Endodermal cell (in vitro differentiated cells): ENCODE results near the gene CFAP107. TPM values are rescaled to one million over a fixed set of nuclear protein-coding genes. Genes with fewer than 3 reads are reported as not detected.

ENCODE experiments used
- DNase-seq: peaks from one replicate; pipeline ENCODE4 v3.0.0-alpha.2; 2017
- H3K27ac ChIP-seq: 2 replicates; pipeline ENCODE4 v1.5.1; 2013; ENCODE audit warnings: mild to moderate bottlenecking, low read depth, low read length, moderate library complexity
- H3K27me3 ChIP-seq: 2 replicates; pipeline ENCODE4 v1.6.1; 2013; ENCODE audit warnings: mild to moderate bottlenecking, low read length, moderate library complexity; ENCODE audit not compliant: insufficient read depth, control insufficient read depth, poor library complexity, severe bottlenecking
- H3K36me3 ChIP-seq: 2 replicates; pipeline ENCODE4 v1.7.0; 2013; ENCODE audit warnings: mild to moderate bottlenecking, low read length, moderate library complexity; ENCODE audit not compliant: control insufficient read depth, insufficient read depth
- H3K4me1 ChIP-seq: one replicate; pipeline ENCODE4 v1.7.0; 2013; ENCODE audit warnings: low read length; ENCODE audit not compliant: control insufficient read depth, insufficient read depth
- H3K4me3 ChIP-seq: 2 replicates; pipeline ENCODE4 v1.5.1; 2013; ENCODE audit warnings: mild to moderate bottlenecking, low read length, moderate library complexity
- H3K9ac ChIP-seq: 2 replicates; pipeline ENCODE4 v1.6.1; 2013; ENCODE audit warnings: mild to moderate bottlenecking, low read length, moderate library complexity; ENCODE audit not compliant: poor library complexity, severe bottlenecking; ENCODE audit errors: extremely low read depth
- H3K9me3 ChIP-seq: 2 replicates; pipeline ENCODE4 v1.6.1; 2013; ENCODE audit warnings: mild to moderate bottlenecking, low read length, moderate library complexity; ENCODE audit not compliant: control insufficient read depth
- H3K27ac Mint-ChIP-seq: 2 replicates; pipeline ENCODE4 v1.8.0; 2020; ENCODE audit warnings: mixed read lengths
- H3K27me3 Mint-ChIP-seq: 2 replicates; pipeline ENCODE4 v1.8.0; 2021; ENCODE audit warnings: mild to moderate bottlenecking, mixed read lengths; ENCODE audit not compliant: insufficient read depth
- H3K36me3 Mint-ChIP-seq: 2 replicates; pipeline ENCODE4 v1.8.0; 2020; ENCODE audit warnings: low read depth, mixed read lengths
- H3K4me1 Mint-ChIP-seq: 2 replicates; pipeline ENCODE4 v1.8.0; 2020; ENCODE audit warnings: mixed read lengths
- H3K4me3 Mint-ChIP-seq: 2 replicates; pipeline ENCODE4 v1.8.0; 2020; ENCODE audit warnings: mild to moderate bottlenecking, moderate library complexity, mixed read lengths
- H3K9me3 Mint-ChIP-seq: 2 replicates; pipeline ENCODE4 v1.8.0; 2020; ENCODE audit warnings: mild to moderate bottlenecking, mixed read lengths
- WGBS, 2 experiments: methylation state at CpG; one replicate each; pipeline versions ENCODE4 v1.1.5 to v1.1.7; 2013; ENCODE audit warnings: missing lambda C conversion rate in 2 of 2, mixed read lengths in 1 of 2; ENCODE audit not compliant: insufficient coverage in 1 of 2, insufficient read length in 1 of 2; 5-methylcytosine and 5-hydroxymethylcytosine counted together
- total RNA-seq, 2 donors: library from RNA; stranded (reverse); fragmentation: NEBNext Ultra II Directional in 1 of 2; extraction: Animal tissue kit (Norgen Biotek cat#: 25700) in 1 of 2; gene quantifications; 2 replicates in 1 of 2; 3 replicates in 1 of 2; pipeline ENCODE4 v1.2.1, GENCODE V29; 2021
- TF ChIP-seq, protein P1 (sequence below): fragments of 200-600 bp; sonication (generic); conservative IDR thresholded peaks from 2 replicates; pipeline ENCODE4 v1.5.0; 2021; ENCODE audit warnings: antibody characterized with exemption, mild to moderate bottlenecking

CFAP107 gene
- total RNA-seq, 2 donors from 2014 or later: not detected

DNA sequence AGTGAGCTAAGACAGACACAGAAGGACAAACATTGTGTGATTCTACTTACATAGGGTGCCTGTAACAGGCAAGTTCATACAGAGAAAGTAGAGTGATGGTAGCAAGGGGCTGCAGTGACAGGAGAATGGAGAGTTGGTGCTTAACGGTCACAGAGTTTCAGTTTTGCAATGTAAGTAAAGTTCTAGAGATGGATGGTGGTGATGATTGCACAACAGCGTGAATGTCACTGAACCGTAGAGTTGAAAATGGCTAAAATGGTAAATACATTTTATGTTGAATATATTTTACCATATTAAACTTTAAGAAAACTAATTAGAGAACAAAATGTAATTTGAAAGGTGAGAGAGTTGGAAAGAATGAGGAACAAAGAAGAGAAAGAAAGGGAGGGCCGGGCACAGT is 8.7 kb downstream of the CFAP107 start:
- no peaks in the 10 kb centered on the region for H3K36me3 ChIP-seq
- H3K4me3 Mint-ChIP-seq: no peak overlapping the region
- TF ChIP-seq, protein P1, sequence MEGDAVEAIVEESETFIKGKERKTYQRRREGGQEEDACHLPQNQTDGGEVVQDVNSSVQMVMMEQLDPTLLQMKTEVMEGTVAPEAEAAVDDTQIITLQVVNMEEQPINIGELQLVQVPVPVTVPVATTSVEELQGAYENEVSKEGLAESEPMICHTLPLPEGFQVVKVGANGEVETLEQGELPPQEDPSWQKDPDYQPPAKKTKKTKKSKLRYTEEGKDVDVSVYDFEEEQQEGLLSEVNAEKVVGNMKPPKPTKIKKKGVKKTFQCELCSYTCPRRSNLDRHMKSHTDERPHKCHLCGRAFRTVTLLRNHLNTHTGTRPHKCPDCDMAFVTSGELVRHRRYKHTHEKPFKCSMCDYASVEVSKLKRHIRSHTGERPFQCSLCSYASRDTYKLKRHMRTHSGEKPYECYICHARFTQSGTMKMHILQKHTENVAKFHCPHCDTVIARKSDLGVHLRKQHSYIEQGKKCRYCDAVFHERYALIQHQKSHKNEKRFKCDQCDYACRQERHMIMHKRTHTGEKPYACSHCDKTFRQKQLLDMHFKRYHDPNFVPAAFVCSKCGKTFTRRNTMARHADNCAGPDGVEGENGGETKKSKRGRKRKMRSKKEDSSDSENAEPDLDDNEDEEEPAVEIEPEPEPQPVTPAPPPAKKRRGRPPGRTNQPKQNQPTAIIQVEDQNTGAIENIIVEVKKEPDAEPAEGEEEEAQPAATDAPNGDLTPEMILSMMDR: no peak
- H3K27me3 ChIP-seq: no peaks in the 10 kb centered on the region
- no peaks in the 10 kb centered on the region for H3K9me3 ChIP-seq
- no peaks in the 10 kb centered on the region for H3K36me3 Mint-ChIP-seq
- no peak overlapping the region for H3K9ac ChIP-seq
- H3K4me1 Mint-ChIP-seq: no peaks in the 10 kb centered on the region
- 93 to 100% methylated on average over 1 to 4 of the region's 4 CpGs for WGBS, 2 experiments
- no peaks in the 10 kb centered on the region for H3K4me1 ChIP-seq
- H3K27ac Mint-ChIP-seq: no peak overlapping the region
- H3K27me3 Mint-ChIP-seq: no peaks in the 10 kb centered on the region
- DNase-seq: peak; percentile 10
- H3K4me3 ChIP-seq: no peak overlapping the region
- no peak overlapping the region for H3K27ac ChIP-seq
- H3K9me3 Mint-ChIP-seq: no peaks in the 10 kb centered on the region

GRCh38 chr1:12756273-12756672 is 10.3 kb downstream of the CFAP107 start:
- Mint-ChIP-seq H3K27ac (no peak overlapping the region), H3K4me3 (no peak overlapping the region), H3K4me1 (no peaks in the 10 kb centered on the region), H3K9me3 (no peaks in the 10 kb centered on the region), H3K27me3 (no peaks in the 10 kb centered on the region), H3K36me3 (no peaks in the 10 kb centered on the region)
- no peak overlapping the region for H3K9ac ChIP-seq
- no peaks in the 10 kb centered on the region for H3K36me3 ChIP-seq
- H3K4me1 ChIP-seq: no peaks in the 10 kb centered on the region
- 85 to 88% methylated on average over 1 to 2 of the region's 2 CpGs for WGBS, 2 experiments
- no peak overlapping the region for H3K4me3 ChIP-seq
- H3K27me3 ChIP-seq: no peaks in the 10 kb centered on the region
- no peak for DNase-seq
- TF ChIP-seq, protein P1: no peak
- no peak overlapping the region for H3K27ac ChIP-seq
- no peaks in the 10 kb centered on the region for H3K9me3 ChIP-seq

GRCh38 chr1:12756768-12757413 is 10.9 kb downstream of the CFAP107 start:
- H3K27ac Mint-ChIP-seq: no peak overlapping the region
- no peak overlapping the region for H3K27ac ChIP-seq
- H3K9me3 Mint-ChIP-seq: no peaks in the 10 kb centered on the region
- H3K4me3 Mint-ChIP-seq: no peak overlapping the region
- no peaks in the 10 kb centered on the region for H3K27me3 Mint-ChIP-seq
- no peaks in the 10 kb centered on the region for H3K27me3 ChIP-seq
- no peak overlapping the region for H3K9ac ChIP-seq
- no peak overlapping the region for H3K4me3 ChIP-seq
- H3K4me1 ChIP-seq: no peaks in the 10 kb centered on the region
- no peaks in the 10 kb centered on the region for H3K36me3 ChIP-seq
- H3K4me1 Mint-ChIP-seq: no peaks in the 10 kb centered on the region
- no peaks in the 10 kb centered on the region for H3K36me3 Mint-ChIP-seq
- TF ChIP-seq, protein P1: no peak
- no peaks in the 10 kb centered on the region for H3K9me3 ChIP-seq
- DNase-seq: no peak
- WGBS, 2 experiments: 78 to 87% methylated on average over 5 to 6 of the region's 6 CpGs
